DOHH2 (cell line): ENCODE results near the gene GLB1L2.

ENCODE experiments used
- CTCF ChIP-seq: fragments of 200-600 bp; sonication (generic); IDR thresholded peaks from one replicate; pipeline ENCODE4 v1.5.1; 2014; ENCODE audit warnings: antibody characterized with exemption, mild to moderate bottlenecking, low read depth, low read length; ENCODE audit not compliant: poor library complexity, severe bottlenecking
- EZH2phosphoT487 ChIP-seq: fragments of 200-600 bp; sonication (generic); IDR thresholded peaks from 2 replicates; pipeline ENCODE4 v1.6.1; 2017; ENCODE audit warnings: borderline replicate concordance, mild to moderate bottlenecking, antibody characterized with exemption, low read length, moderate library complexity, mixed read lengths

- TF ChIP-seq CTCF (no peak), EZH2phosphoT487 (no peak)
These were observed 67.0 kb downstream of the GLB1L2 start for GRCh38 chr11:134398644-134399292.
